Fibroblast of mammary gland (primary cell): ENCODE data around the gene ATG7.

ENCODE experiments used
- DNase-seq: peaks from one replicate; pipeline ENCODE4 v3.0.0-alpha.2; 2010; ENCODE audit warnings: low read depth
- H3K4me3 ChIP-seq: 2 replicates; pipeline ENCODE4 v1.5.1; 2011; ENCODE audit warnings: low read depth, mild to moderate bottlenecking, low read length, moderate library complexity; ENCODE audit not compliant: control insufficient read depth
- CTCF ChIP-seq: conservative IDR thresholded peaks from 2 replicates; pipeline ENCODE4 v1.5.1; 2011; ENCODE audit warnings: low read depth, low read length, inconsistent platforms; ENCODE audit not compliant: control insufficient read depth, insufficient read depth

ATG7 gene

GRCh38 chr3:11304175-11304574 lies 32.0 kb downstream of the ATG7 start:
- H3K4me3 ChIP-seq: no peak overlapping the region
- TF ChIP-seq CTCF: no peak
- no peak for DNase-seq

GRCh38 chr3:11305509-11305908 lies 33.3 kb downstream of the ATG7 start:
- DNase-seq: no peak
- TF ChIP-seq CTCF: no peak

GRCh38 chr3:11306817-11307589 lies 34.8 kb downstream of the ATG7 start:
- no peak for DNase-seq
- H3K4me3 ChIP-seq: no peak overlapping the region
- TF ChIP-seq CTCF: no peak

More at GRCh38 chr3:11305509-11305908, 33.3 kb downstream of the ATG7 start:
- no peak overlapping the region for H3K4me3 ChIP-seq

- no peak for DNase-seq
- no peak overlapping the region for H3K4me3 ChIP-seq
- TF ChIP-seq CTCF: no peak
Observed at GRCh38 chr3:11307830-11308432, 35.7 kb downstream of the ATG7 start.

- DNase-seq: no peak
- no peak for TF ChIP-seq CTCF
- H3K4me3 ChIP-seq: no peak overlapping the region
Observed at GRCh38 chr3:11310258-11310657, 38.1 kb downstream of the ATG7 start.

GRCh38 chr3:11312166-11312565 lies 40.0 kb downstream of the ATG7 start:
- no peak for DNase-seq
- no peak overlapping the region for H3K4me3 ChIP-seq
- no peak for TF ChIP-seq CTCF
